Thymus (tissue), 11 donors: Measurements from ENCODE around the gene LTBP1. TPM values are rescaled to one million over a fixed set of nuclear protein-coding genes. Genes with fewer than 3 reads are reported as not detected.

Experiments used
- DNase-seq, 9 donors: peaks; one replicate each; pipeline ENCODE4 v3.0.0-alpha.2; 2013; ENCODE audit warnings: low spot score in 9 of 9, low read depth in 6 of 9, missing footprints in 1 of 9
- H3K27ac ChIP-seq, 2 donors: one replicate each; pipeline ENCODE4 v1.5.1; 2013; ENCODE audit warnings: control low read depth in 1 of 2, low read depth in 1 of 2, low read length in 1 of 2, mild to moderate bottlenecking in 1 of 2, moderate library complexity in 1 of 2
- H3K27me3 ChIP-seq, 2 donors: one replicate each; pipeline ENCODE4 v1.5.1; 2013; ENCODE audit warnings: low read length in 1 of 2; ENCODE audit not compliant: control insufficient read depth in 2 of 2, insufficient read depth in 1 of 2
- H3K36me3 ChIP-seq, 2 donors: one replicate each; pipeline ENCODE4 v1.5.1; 2013; ENCODE audit warnings: low read length in 1 of 2, mild to moderate bottlenecking in 1 of 2, moderate library complexity in 1 of 2; ENCODE audit not compliant: control insufficient read depth in 2 of 2, insufficient read depth in 2 of 2
- H3K4me1 ChIP-seq, 2 donors: one replicate each; pipeline ENCODE4 v1.5.1; 2013; ENCODE audit warnings: low read length in 2 of 2; ENCODE audit not compliant: control insufficient read depth in 2 of 2, insufficient read depth in 2 of 2
- H3K4me3 ChIP-seq, 2 donors: one replicate each; pipeline ENCODE4 v1.5.1; 2013; ENCODE audit warnings: low read length in 2 of 2, control low read depth in 1 of 2, mild to moderate bottlenecking in 1 of 2
- H3K9me3 ChIP-seq, 2 donors: one replicate each; pipeline ENCODE4 v1.5.1; 2013; ENCODE audit warnings: low read length in 1 of 2, mild to moderate bottlenecking in 1 of 2; ENCODE audit not compliant: control insufficient read depth in 2 of 2, insufficient read depth in 1 of 2
- WGBS: extraction: QIAGEN DNeasy Blood & Tissue Kit; methylation state at CpG from one replicate; pipeline ENCODE4 v1.1.7; 2013; 5-methylcytosine and 5-hydroxymethylcytosine counted together
- polyA plus RNA-seq: library from polyadenylated mRNA; stranded (reverse); fragments of 200-250 nt; gene quantifications from one replicate; pipeline ENCODE4 v1.2.3, GENCODE V29; 2013
- total RNA-seq: library from RNA; stranded (reverse); fragments of 120-200 nt; gene quantifications from one replicate; pipeline ENCODE4 v1.2.4, GENCODE V29; 2013
- donor health status: healthy.

The LTBP1 gene
- total and polyA plus RNA-seq, 2 donors = 13.3 to 17.7 TPM

- WGBS = 82% methylated on average over 8 of the region's 8 CpGs
- H3K27me3 ChIP-seq = no peaks in the 10 kb centered on the region
Measured at GRCh38 chr2:33034784-33035183, 88.0 kb downstream of the LTBP1 start.

DNA sequence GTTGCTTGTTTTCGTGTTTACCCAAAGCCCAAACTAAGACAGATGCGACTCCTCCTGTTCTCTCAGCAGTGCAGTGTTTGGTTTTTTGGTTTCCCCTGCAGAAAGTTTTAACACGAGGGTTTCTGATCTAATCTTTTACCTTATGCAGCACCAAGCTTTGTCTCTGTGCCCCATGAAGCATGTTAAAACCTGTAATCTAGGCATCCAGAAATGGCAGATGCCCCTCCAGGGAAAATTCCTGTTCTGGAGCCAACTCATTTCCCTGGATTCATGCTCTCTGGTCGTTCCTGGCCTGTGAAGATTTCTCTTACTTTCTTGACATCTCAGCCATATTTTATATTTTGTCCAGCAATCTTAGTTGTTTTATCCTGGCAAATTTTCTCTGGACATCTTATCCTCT, 91.5 kb downstream of the LTBP1 start:
- no peaks in the 10 kb centered on the region for H3K9me3 ChIP-seq
- peaks cover 0 to 2% of the 10 kb centered on the region in 2 donors for H3K4me1 ChIP-seq
- H3K4me3 ChIP-seq = no peak overlapping the region
- no peak for DNase-seq
- no peak overlapping the region for H3K27ac ChIP-seq
- WGBS = 87% methylated on average over 4 of the region's 4 CpGs
- H3K27me3 ChIP-seq = no peaks in the 10 kb centered on the region
- H3K36me3 ChIP-seq = no peaks in the 10 kb centered on the region

More at GRCh38 chr2:33034784-33035183, 88.0 kb downstream of the LTBP1 start:
- no peaks in the 10 kb centered on the region for H3K9me3 ChIP-seq
- peaks cover 0 to 2% of the 10 kb centered on the region in 2 donors for H3K4me1 ChIP-seq
- no peak for DNase-seq
- no peak overlapping the region for H3K27ac ChIP-seq
- H3K4me3 ChIP-seq = no peak overlapping the region
- no peaks in the 10 kb centered on the region for H3K36me3 ChIP-seq

- Histone ChIP-seq H3K27me3 (no peaks in the 10 kb centered on the region), H3K36me3 (no peaks in the 10 kb centered on the region), H3K9me3 (no peaks in the 10 kb centered on the region), H3K27ac (no peak overlapping the region), H3K4me1 (peaks cover 0 to 1% of the 10 kb centered on the region in 2 donors), H3K4me3 (no peak overlapping the region)
- 98% methylated on average over 4 of the region's 4 CpGs for WGBS
- DNase-seq = no peak
Measured at GRCh38 chr2:33038799-33039198, 92.0 kb downstream of the LTBP1 start.

GRCh38 chr2:33040541-33040940, 93.8 kb downstream of the LTBP1 start:
- Histone ChIP-seq H3K9me3 (no peaks in the 10 kb centered on the region), H3K27me3 (no peaks in the 10 kb centered on the region), H3K4me3 (no peak overlapping the region), H3K27ac (no peak overlapping the region), H3K36me3 (no peaks in the 10 kb centered on the region), H3K4me1 (no peaks in the 10 kb centered on the region)
- WGBS = 90% methylated on average over 4 of the region's 4 CpGs
- DNase-seq = no peak

GRCh38 chr2:33042265-33042664, 95.5 kb downstream of the LTBP1 start:
- H3K9me3 ChIP-seq = no peaks in the 10 kb centered on the region
- no peaks in the 10 kb centered on the region for H3K4me1 ChIP-seq
- no peak overlapping the region for H3K4me3 ChIP-seq
- no peak overlapping the region for H3K27ac ChIP-seq
- WGBS = 97% methylated on average over 1 of the region's 1 CpG
- H3K27me3 ChIP-seq = no peaks in the 10 kb centered on the region
- H3K36me3 ChIP-seq = no peaks in the 10 kb centered on the region
- no peak for DNase-seq

- H3K36me3 ChIP-seq = no peaks in the 10 kb centered on the region
- H3K27ac ChIP-seq = no peak overlapping the region
- WGBS = 98% methylated on average over 3 of the region's 3 CpGs
- H3K9me3 ChIP-seq = no peaks in the 10 kb centered on the region
- no peak for DNase-seq
- H3K4me1 ChIP-seq = no peaks in the 10 kb centered on the region
- H3K27me3 ChIP-seq = no peaks in the 10 kb centered on the region
- H3K4me3 ChIP-seq = no peak overlapping the region
Measured at GRCh38 chr2:33042819-33043218, 96.1 kb downstream of the LTBP1 start.

GRCh38 chr2:33047939-33048338, 101.2 kb downstream of the LTBP1 start:
- H3K27ac ChIP-seq = no peak overlapping the region
- 73% methylated on average over 2 of the region's 2 CpGs for WGBS

GRCh38 chr2:33051586-33052360, 105.0 kb downstream of the LTBP1 start:
- Histone ChIP-seq H3K27me3 (no peaks in the 10 kb centered on the region), H3K27ac (no peak overlapping the region), H3K4me1 (no peaks in the 10 kb centered on the region), H3K36me3 (no peaks in the 10 kb centered on the region), H3K9me3 (no peaks in the 10 kb centered on the region), H3K4me3 (no peak overlapping the region)
- DNase-seq = no peak
- 96% methylated on average over 7 of the region's 7 CpGs for WGBS

More at GRCh38 chr2:33047939-33048338, 101.2 kb downstream of the LTBP1 start:
- H3K9me3 ChIP-seq = no peaks in the 10 kb centered on the region
- no peaks in the 10 kb centered on the region for H3K4me1 ChIP-seq
- H3K27me3 ChIP-seq = no peaks in the 10 kb centered on the region
- H3K4me3 ChIP-seq = no peak overlapping the region
- H3K36me3 ChIP-seq = no peaks in the 10 kb centered on the region
- no peak for DNase-seq

DNA sequence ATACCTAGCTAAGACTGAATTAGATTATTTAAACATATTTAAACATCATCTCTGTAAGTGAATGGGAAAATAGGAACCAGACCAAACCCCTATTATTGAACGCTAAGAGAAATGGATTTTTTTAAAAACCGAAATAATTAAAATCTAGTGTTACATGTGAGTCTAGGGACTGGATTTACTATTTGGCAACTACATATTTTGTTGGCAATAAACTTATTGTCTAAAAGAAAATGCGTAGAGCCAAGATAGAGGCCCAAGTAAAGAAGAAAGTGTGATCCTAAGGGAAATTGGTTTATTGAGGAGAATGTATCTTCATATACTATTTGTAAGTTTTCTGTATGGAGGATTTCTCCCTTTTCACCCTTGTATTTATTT, 105.6 kb downstream of the LTBP1 start:
- H3K27me3 ChIP-seq = no peaks in the 10 kb centered on the region
- 98% methylated on average over 3 of the region's 3 CpGs for WGBS
- no peaks in the 10 kb centered on the region for H3K9me3 ChIP-seq
- H3K4me3 ChIP-seq = no peak overlapping the region
- no peaks in the 10 kb centered on the region for H3K36me3 ChIP-seq
- H3K4me1 ChIP-seq = no peaks in the 10 kb centered on the region
- H3K27ac ChIP-seq = no peak overlapping the region
- no peak for DNase-seq
